Measurements from ENCODE around the gene HOXB4. TPM values are rescaled to one million over a fixed set of nuclear protein-coding genes. Genes with fewer than 3 reads are reported as not detected.

The HOXB4 gene
- total and polyA plus RNA-seq, 12 donors: 1.7 to 9.8 (median 3.4) TPM

DNA sequence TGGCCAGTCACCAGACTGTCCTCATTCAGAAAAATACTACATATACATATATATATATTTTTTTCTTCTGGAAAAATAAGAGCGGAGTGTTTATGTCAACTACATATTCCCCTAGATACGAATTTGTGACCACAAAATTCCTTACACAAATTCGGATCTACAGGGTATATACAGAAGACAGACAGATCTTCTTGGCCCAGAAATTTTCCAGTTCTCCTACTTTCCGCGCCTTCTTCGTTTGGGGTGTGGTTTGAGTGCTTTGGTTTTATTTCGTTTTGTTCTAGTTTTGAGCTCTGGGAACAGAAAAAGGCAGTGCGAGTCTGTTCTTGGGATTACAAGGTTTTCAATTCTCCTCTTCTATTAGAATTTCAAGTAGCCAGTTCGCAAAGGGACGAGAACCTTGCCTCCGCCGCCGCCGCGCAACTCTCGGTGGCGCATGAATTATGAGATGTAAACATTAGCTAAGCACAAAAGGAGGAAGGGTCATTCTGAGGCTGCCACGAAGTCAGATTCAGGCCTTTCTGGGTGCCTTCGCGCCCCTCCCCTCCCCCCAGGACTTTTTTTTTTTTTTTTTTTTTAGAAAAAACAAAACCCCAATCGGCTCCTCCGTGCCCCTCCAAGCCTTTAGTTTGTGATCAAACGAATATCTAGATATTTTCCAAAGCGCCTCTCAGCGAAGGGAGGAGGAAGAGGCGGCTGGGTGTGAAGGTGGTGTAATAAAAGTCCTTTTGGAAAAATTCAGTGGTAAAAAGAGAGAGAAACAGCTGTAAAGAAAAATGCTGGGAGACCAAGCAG lies 1.8 kb upstream of the HOXB4 start:
- Histone ChIP-seq H3K4me1 (replicated peaks in 1 of 2) (peaks cover 3 to 36% of the 10 kb centered on the region in 2 donors), H3K9me3 (replicated peaks in 1 of 3) (no peaks in the 10 kb centered on the region), H3K36me3 (replicated peaks in 1 of 2) (no peaks in the 10 kb centered on the region), H3K27ac (peak overlapping the region in 2 of 5 donors; percentile 84 to 86), H3K4me3 (no peak overlapping the region), H3K27me3 (no peaks in the 10 kb centered on the region)
- intact Hi-C loops (cut with DNase I): loop anchor here (5.0 kb wide), 1 partner anchor 38 kb away; no protein-coding TSS in a partner anchor
- no peak for TF ChIP-seq CTCF (IDR thresholded peaks at IDR 0.05)
- no peak for TF ChIP-seq POLR2A (IDR thresholded peaks at IDR 0.05)
- WGBS, 4 donors: 58 to 71% (median 61%) methylated on average over 26 of the region's 26 CpGs
- no peak for DNase-seq

GRCh38 chr17:48579471-48579759 lies 1.3 kb upstream of the HOXB4 start:
- Histone ChIP-seq H3K4me1 (replicated peaks in 1 of 2) (peaks cover 3 to 36% of the 10 kb centered on the region in 2 donors), H3K4me3 (peak overlapping the region in 1 of 4 donors; percentile 85), H3K27ac (peak overlapping the region in 2 of 5 donors; percentile 84 to 87), H3K27me3 (no peaks in the 10 kb centered on the region), H3K9me3 (replicated peaks in 1 of 3) (no peaks in the 10 kb centered on the region), H3K36me3 (replicated peaks in 1 of 2) (no peaks in the 10 kb centered on the region)
- intact Hi-C loops (cut with DNase I): loop anchor here (5.0 kb wide), 1 partner anchor 37 kb away; no protein-coding TSS in a partner anchor
- WGBS, 4 donors: 52 to 65% (median 58%) methylated on average over 7 of the region's 7 CpGs
- TF ChIP-seq POLR2A (IDR thresholded peaks at IDR 0.05) (no peak), CTCF (IDR thresholded peaks at IDR 0.05) (no peak)
- DNase-seq: no peak

- Histone ChIP-seq H3K9me3 (replicated peaks in 1 of 3) (no peaks in the 10 kb centered on the region), H3K4me3 (peak overlapping the region in 2 of 4 donors; percentile 45 to 85), H3K27ac (peak overlapping the region in 3 of 5 donors; percentile 45 to 87 (median 83)), H3K4me1 (replicated peaks in 1 of 2) (peaks cover 3 to 30% of the 10 kb centered on the region in 2 donors), H3K27me3 (no peaks in the 10 kb centered on the region), H3K36me3 (replicated peaks in 1 of 2) (no peaks in the 10 kb centered on the region)
- 21 to 27% (median 24%) methylated on average over 31 to 43 of the region's 43 CpGs for WGBS, 4 donors
- no peak for TF ChIP-seq POLR2A (IDR thresholded peaks at IDR 0.05)
- no peak for TF ChIP-seq CTCF (IDR thresholded peaks at IDR 0.05)
- intact Hi-C loops (cut with DNase I): loop anchor here (5.0 kb wide), 1 partner anchor 37 kb away; no protein-coding TSS in a partner anchor
- DNase-seq: no peak
Observed at GRCh38 chr17:48578616-48579470, 693 bp upstream of the HOXB4 start.

- H3K4me1 ChIP-seq (replicated peaks in 1 of 2): peaks cover 3 to 30% of the 10 kb centered on the region in 2 donors
- peak in 2 of 7 donors; percentile 46 for DNase-seq
- H3K36me3 ChIP-seq (replicated peaks in 1 of 2): no peaks in the 10 kb centered on the region
- 3 to 16% (median 5%) methylated on average over 8 to 19 of the region's 19 CpGs for WGBS, 4 donors
- H3K27me3 ChIP-seq: no peaks in the 10 kb centered on the region
- H3K4me3 ChIP-seq: peak overlapping the region in 3 of 4 donors; percentile 45 to 85 (median 62)
- H3K27ac ChIP-seq: peak overlapping the region in 3 of 5 donors; percentile 45 to 87 (median 83)
- no peaks in the 10 kb centered on the region for H3K9me3 ChIP-seq (replicated peaks in 1 of 3)
- intact Hi-C loops (cut with DNase I): loop anchor here (5.0 kb wide), 1 partner anchor 35 kb away; no protein-coding TSS in a partner anchor
- TF ChIP-seq POLR2A (IDR thresholded peaks at IDR 0.05) (no peak), CTCF (IDR thresholded peaks at IDR 0.05) (no peak)
Observed at GRCh38 chr17:48577330-48577945, 712 bp downstream of the HOXB4 start.

Measured in adrenal gland (tissue), 12 donors.